SK-N-SH treated with all-trans-retinoic acid at 6 μM for 48 hours (cell line): ENCODE data around the gene PDZD2.

Experiments
- ATAC-seq: fragments of 200-7000 bp; cut with Tn5 transposase; 3 replicates; pipeline ENCODE4 v1.9.1; 2020; ENCODE audit warnings: mild to moderate bottlenecking, moderate library complexity
- ARNTL ChIP-seq: fragments of 450-650 bp; formaldehyde crosslinking; IDR thresholded peaks from 2 replicates; pipeline ENCODE4 v1.5.0; 2020; ENCODE audit warnings: low read depth, mild to moderate bottlenecking, moderate library complexity, borderline replicate concordance
- BACH2 ChIP-seq: fragments of 250-450 bp; sonication (Bioruptor Pico); IDR thresholded peaks from 2 replicates; pipeline ENCODE4 v1.9.0; 2021; ENCODE audit warnings: mild to moderate bottlenecking, borderline replicate concordance
- CSDC2 ChIP-seq: fragments of 250-450 bp; sonication (Bioruptor Pico); IDR thresholded peaks from 2 replicates; pipeline ENCODE4 v1.5.0; 2020; ENCODE audit warnings: mild to moderate bottlenecking, moderate library complexity
- ESRRG ChIP-seq: fragments of 250-450 bp; sonication (Bioruptor Pico); IDR thresholded peaks from 2 replicates; pipeline ENCODE4 v1.6.1; 2021; ENCODE audit warnings: mild to moderate bottlenecking
- ISL1 ChIP-seq: fragments of 250-450 bp; sonication (Bioruptor Pico); IDR thresholded peaks from 2 replicates; pipeline ENCODE4 v2.1.2; 2022; ENCODE audit warnings: mild to moderate bottlenecking, moderate library complexity
- OSR1 ChIP-seq: fragments of 250-450 bp; sonication (Bioruptor Pico); IDR thresholded peaks from 2 replicates; pipeline ENCODE4 v1.8.0; 2022; ENCODE audit warnings: moderate library complexity, mild to moderate bottlenecking, inconsistent platforms
- PPARA ChIP-seq: fragments of 250-450 bp; sonication (Bioruptor Pico); IDR thresholded peaks from 2 replicates; pipeline ENCODE4 v1.5.0; 2020; ENCODE audit warnings: mild to moderate bottlenecking, borderline replicate concordance
- RARB ChIP-seq: fragments of 250-450 bp; sonication (Bioruptor Pico); IDR thresholded peaks from 2 replicates; pipeline ENCODE4 v1.8.0; 2021; ENCODE audit warnings: mild to moderate bottlenecking, moderate library complexity
- SNAI2 ChIP-seq: fragments of 250-450 bp; sonication (Bioruptor Pico); IDR thresholded peaks from 2 replicates; pipeline ENCODE4 v1.5.0; 2020; ENCODE audit warnings: mild to moderate bottlenecking, moderate library complexity
- TCF4 ChIP-seq: fragments of 250-450 bp; sonication (Bioruptor Pico); IDR thresholded peaks from 2 replicates; pipeline ENCODE4 v1.8.0; 2021; ENCODE audit warnings: mild to moderate bottlenecking, moderate library complexity, borderline replicate concordance
- TOX ChIP-seq: fragments of 250-450 bp; sonication (Bioruptor Pico); IDR thresholded peaks from 2 replicates; pipeline ENCODE4 v1.8.0; 2021; ENCODE audit warnings: mild to moderate bottlenecking, moderate library complexity, borderline replicate concordance
- ZC3H10 ChIP-seq: fragments of 250-450 bp; sonication (Bioruptor Pico); IDR thresholded peaks from 2 replicates; pipeline ENCODE4 v1.5.1; 2021; ENCODE audit warnings: mild to moderate bottlenecking, moderate library complexity
- ZFP3 ChIP-seq: fragments of 250-450 bp; sonication (Bioruptor Pico); IDR thresholded peaks from 2 replicates; pipeline ENCODE4 v1.5.0; 2020; ENCODE audit warnings: mild to moderate bottlenecking, moderate library complexity
- ZFP30 ChIP-seq: fragments of 450-650 bp; formaldehyde crosslinking; IDR thresholded peaks from 2 replicates; pipeline ENCODE4 v1.5.0; 2022; ENCODE audit warnings: mild to moderate bottlenecking, moderate library complexity
- ZNF70 ChIP-seq: fragments of 450-650 bp; formaldehyde crosslinking; IDR thresholded peaks from 2 replicates; pipeline ENCODE4 v1.5.0; 2020; ENCODE audit warnings: mild to moderate bottlenecking, moderate library complexity
- ZNF8 ChIP-seq: fragments of 450-650 bp; formaldehyde crosslinking; IDR thresholded peaks from 2 replicates; pipeline ENCODE4 v1.5.0; 2020; ENCODE audit warnings: mild to moderate bottlenecking, moderate library complexity
- TF ChIP-seq, protein P1 (sequence below): fragments of 250-450 bp; sonication (Bioruptor Pico); IDR thresholded peaks from 2 replicates; pipeline ENCODE4 v1.5.1; 2020; ENCODE audit warnings: low read depth, mild to moderate bottlenecking, moderate library complexity
- TF ChIP-seq, protein P2 (sequence below): fragments of 250-450 bp; sonication (Bioruptor Pico); IDR thresholded peaks from 2 replicates; pipeline ENCODE4 v1.5.0; 2020; ENCODE audit warnings: mild to moderate bottlenecking, moderate library complexity
- TF ChIP-seq, protein P3 (sequence below): fragments of 250-450 bp; sonication (Bioruptor Pico); IDR thresholded peaks from 2 replicates; pipeline ENCODE4 v1.8.0; 2021; ENCODE audit warnings: low read depth, mild to moderate bottlenecking, moderate library complexity, borderline replicate concordance
- TF ChIP-seq, protein P4 (sequence below): fragments of 250-450 bp; sonication (Bioruptor Pico); IDR thresholded peaks from 2 replicates; pipeline ENCODE4 v1.5.1; 2021; ENCODE audit warnings: mild to moderate bottlenecking, moderate library complexity

The PDZD2 gene

DNA sequence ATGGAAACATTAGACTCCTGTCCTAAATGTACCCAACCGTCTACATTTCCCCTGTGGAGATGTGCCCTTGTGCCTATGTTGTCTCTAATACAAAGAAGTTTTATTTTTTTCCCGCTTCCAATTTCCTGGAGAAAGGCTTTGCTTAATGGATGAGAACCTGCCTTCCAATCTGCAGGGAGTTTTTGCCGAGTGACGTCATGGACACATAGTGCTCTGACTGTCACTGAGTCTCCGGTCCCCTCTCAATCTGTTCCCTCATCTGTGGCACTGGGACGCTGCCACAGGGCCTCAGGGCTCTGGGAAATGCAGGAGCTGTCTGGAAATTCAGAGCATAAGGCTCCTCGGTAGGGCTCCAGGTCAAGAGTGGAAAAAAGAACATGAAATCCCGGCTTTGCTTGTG is 144.8 kb downstream of the PDZD2 start:
- TF ChIP-seq SNAI2 (no peak), RARB (no peak), ZC3H10 (CRISPR knock-in tag) (no peak)
- TF ChIP-seq, protein P1, sequence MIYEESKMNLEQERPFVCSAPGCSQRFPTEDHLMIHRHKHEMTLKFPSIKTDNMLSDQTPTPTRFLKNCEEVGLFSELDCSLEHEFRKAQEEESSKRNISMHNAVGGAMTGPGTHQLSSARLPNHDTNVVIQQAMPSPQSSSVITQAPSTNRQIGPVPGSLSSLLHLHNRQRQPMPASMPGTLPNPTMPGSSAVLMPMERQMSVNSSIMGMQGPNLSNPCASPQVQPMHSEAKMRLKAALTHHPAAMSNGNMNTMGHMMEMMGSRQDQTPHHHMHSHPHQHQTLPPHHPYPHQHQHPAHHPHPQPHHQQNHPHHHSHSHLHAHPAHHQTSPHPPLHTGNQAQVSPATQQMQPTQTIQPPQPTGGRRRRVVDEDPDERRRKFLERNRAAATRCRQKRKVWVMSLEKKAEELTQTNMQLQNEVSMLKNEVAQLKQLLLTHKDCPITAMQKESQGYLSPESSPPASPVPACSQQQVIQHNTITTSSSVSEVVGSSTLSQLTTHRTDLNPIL, result no peak
- ATAC-seq, result no peak

DNA sequence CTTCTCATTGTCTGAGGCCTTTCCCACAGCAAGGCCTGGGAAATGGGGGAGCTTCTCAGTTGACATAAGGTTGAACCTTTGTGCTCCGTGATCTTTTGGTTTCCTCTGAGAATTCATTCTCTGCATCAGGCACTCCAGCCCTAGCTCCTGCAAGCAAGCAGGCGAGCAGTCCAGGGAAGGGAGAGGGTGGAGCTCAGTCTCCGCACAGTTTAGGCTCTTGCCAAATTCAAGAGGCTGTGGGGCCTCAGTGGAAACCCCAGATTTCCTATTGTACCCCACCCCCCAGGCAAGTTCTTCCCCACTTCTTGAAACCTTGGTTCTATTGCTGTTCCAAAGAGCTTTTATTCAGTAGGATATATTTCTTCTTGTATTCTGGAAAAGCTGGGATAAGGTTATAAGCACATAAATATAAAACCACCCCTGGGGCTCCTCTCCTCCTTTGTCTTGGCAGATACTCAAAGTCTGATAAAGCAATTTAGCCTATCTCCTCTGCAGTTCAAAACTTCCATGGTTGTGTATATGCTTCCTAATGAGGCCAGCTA is 147.2 kb downstream of the PDZD2 start:
- TF ChIP-seq TCF4 (no peak), PPARA (CRISPR knock-in tag) (no peak), CSDC2 (no peak), ZFP30 (CRISPR knock-in tag) (no peak), ZFP3 (CRISPR knock-in tag) (no peak), BACH2 (CRISPR knock-in tag) (no peak)
- ATAC-seq, result no peak

DNA sequence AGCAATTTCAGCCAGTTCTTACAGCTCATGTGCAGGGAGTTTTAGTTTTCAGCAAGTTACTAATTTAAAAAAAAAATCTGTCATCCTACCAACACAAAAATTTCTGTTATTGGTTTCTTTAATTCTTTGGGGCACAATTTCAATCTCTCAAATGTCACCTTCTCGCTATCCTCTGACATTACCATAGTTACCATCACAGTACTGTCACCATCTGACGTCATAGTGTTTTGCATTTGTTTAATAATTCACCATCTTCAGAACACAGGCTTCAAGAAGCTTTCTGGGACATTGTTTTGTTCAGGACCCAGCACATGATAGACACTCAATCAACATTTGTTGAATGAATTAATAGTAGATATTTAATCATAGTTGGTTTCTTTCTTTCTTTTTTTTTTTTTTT is 155.1 kb downstream of the PDZD2 start:
- ATAC-seq, result no peak
- no peak for TF ChIP-seq BACH2 (CRISPR knock-in tag)
- TF ChIP-seq ZNF70 (CRISPR knock-in tag), result no peak
- TF ChIP-seq ISL1, result no peak
- no peak for TF ChIP-seq ZC3H10 (CRISPR knock-in tag)
- TF ChIP-seq TOX (CRISPR knock-in tag), result no peak
- TF ChIP-seq CSDC2, result no peak
- no peak for TF ChIP-seq RARB
- no peak for TF ChIP-seq ZNF8 (CRISPR knock-in tag)
- TF ChIP-seq ESRRG, result no peak
- TF ChIP-seq, protein P2, sequence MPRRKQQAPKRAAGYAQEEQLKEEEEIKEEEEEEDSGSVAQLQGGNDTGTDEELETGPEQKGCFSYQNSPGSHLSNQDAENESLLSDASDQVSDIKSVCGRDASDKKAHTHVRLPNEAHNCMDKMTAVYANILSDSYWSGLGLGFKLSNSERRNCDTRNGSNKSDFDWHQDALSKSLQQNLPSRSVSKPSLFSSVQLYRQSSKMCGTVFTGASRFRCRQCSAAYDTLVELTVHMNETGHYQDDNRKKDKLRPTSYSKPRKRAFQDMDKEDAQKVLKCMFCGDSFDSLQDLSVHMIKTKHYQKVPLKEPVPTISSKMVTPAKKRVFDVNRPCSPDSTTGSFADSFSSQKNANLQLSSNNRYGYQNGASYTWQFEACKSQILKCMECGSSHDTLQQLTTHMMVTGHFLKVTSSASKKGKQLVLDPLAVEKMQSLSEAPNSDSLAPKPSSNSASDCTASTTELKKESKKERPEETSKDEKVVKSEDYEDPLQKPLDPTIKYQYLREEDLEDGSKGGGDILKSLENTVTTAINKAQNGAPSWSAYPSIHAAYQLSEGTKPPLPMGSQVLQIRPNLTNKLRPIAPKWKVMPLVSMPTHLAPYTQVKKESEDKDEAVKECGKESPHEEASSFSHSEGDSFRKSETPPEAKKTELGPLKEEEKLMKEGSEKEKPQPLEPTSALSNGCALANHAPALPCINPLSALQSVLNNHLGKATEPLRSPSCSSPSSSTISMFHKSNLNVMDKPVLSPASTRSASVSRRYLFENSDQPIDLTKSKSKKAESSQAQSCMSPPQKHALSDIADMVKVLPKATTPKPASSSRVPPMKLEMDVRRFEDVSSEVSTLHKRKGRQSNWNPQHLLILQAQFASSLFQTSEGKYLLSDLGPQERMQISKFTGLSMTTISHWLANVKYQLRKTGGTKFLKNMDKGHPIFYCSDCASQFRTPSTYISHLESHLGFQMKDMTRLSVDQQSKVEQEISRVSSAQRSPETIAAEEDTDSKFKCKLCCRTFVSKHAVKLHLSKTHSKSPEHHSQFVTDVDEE (CRISPR knock-in tag), result no peak
- no peak for TF ChIP-seq SNAI2

DNA sequence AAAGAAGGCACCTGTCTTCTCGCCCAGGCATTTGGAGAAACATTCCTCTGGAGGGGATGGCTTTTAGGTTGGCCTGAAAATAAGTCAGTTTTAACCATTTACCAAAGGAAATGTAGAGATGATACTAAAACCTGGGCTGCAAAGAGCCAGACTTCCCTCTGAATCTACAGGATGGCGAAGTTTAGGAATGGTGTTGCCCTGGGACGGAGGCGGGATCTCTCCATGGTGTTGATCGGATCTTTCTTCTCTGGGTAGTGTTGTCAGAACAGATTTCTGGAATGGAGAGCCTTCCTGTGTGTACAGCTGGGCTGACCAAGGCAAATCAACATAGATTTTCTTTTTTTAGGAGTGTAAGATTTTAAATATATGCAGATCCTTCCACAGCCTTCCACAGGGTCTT is 159.2 kb downstream of the PDZD2 start:
- TF ChIP-seq, protein P3, sequence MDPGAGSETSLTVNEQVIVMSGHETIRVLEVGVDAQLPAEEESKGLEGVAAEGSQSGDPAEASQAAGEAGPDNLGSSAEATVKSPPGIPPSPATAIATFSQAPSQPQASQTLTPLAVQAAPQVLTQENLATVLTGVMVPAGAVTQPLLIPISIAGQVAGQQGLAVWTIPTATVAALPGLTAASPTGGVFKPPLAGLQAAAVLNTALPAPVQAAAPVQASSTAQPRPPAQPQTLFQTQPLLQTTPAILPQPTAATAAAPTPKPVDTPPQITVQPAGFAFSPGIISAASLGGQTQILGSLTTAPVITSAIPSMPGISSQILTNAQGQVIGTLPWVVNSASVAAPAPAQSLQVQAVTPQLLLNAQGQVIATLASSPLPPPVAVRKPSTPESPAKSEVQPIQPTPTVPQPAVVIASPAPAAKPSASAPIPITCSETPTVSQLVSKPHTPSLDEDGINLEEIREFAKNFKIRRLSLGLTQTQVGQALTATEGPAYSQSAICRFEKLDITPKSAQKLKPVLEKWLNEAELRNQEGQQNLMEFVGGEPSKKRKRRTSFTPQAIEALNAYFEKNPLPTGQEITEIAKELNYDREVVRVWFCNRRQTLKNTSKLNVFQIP, result no peak
- TF ChIP-seq ZNF70 (CRISPR knock-in tag), result no peak
- no peak for TF ChIP-seq ARNTL (CRISPR knock-in tag)
- no peak for TF ChIP-seq TOX (CRISPR knock-in tag)
- TF ChIP-seq, protein P4, sequence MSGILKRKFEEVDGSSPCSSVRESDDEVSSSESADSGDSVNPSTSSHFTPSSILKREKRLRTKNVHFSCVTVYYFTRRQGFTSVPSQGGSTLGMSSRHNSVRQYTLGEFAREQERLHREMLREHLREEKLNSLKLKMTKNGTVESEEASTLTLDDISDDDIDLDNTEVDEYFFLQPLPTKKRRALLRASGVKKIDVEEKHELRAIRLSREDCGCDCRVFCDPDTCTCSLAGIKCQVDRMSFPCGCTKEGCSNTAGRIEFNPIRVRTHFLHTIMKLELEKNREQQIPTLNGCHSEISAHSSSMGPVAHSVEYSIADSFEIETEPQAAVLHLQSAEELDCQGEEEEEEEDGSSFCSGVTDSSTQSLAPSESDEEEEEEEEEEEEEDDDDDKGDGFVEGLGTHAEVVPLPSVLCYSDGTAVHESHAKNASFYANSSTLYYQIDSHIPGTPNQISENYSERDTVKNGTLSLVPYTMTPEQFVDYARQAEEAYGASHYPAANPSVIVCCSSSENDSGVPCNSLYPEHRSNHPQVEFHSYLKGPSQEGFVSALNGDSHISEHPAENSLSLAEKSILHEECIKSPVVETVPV (CRISPR knock-in tag), result no peak
- TF ChIP-seq ZC3H10 (CRISPR knock-in tag), result no peak
- TF ChIP-seq ZFP30 (CRISPR knock-in tag), result no peak
- no peak for TF ChIP-seq OSR1 (CRISPR knock-in tag)
- TF ChIP-seq ZFP3 (CRISPR knock-in tag), result no peak
- no peak for ATAC-seq

DNA sequence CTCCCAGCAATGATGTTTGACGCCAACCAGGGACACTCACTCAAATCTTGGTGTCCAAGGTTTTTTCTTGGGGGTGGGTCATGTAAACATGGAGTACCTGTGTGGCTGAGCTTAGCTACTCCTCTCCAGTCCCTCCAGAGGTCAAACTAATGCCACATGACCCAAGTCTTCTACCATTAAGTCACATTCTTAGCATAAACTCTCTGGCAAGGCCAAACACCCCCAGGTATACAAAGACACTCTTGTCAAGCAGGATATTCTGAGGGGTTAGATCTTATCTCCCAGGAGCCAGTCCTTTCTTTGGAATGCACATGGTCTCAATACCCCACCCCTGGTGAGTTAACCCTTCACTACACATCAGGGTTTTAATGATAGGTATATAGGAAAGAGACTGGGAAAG is 161.4 kb downstream of the PDZD2 start:
- TF ChIP-seq, protein P4 (CRISPR knock-in tag), result no peak
- TF ChIP-seq SNAI2 (no peak), ZNF70 (CRISPR knock-in tag) (no peak), TCF4 (no peak), ZFP3 (CRISPR knock-in tag) (no peak)
- TF ChIP-seq, protein P2 (CRISPR knock-in tag), result no peak
- no peak for ATAC-seq
